NCI-H526 (cell line): ENCODE measurements around the gene UBA3.

Experiments
- DNase-seq, 2 experiments: peaks; one replicate each; lab custom pipeline; 2025; lab: John Stamatoyannopoulos, UW

The UBA3 gene

DNA sequence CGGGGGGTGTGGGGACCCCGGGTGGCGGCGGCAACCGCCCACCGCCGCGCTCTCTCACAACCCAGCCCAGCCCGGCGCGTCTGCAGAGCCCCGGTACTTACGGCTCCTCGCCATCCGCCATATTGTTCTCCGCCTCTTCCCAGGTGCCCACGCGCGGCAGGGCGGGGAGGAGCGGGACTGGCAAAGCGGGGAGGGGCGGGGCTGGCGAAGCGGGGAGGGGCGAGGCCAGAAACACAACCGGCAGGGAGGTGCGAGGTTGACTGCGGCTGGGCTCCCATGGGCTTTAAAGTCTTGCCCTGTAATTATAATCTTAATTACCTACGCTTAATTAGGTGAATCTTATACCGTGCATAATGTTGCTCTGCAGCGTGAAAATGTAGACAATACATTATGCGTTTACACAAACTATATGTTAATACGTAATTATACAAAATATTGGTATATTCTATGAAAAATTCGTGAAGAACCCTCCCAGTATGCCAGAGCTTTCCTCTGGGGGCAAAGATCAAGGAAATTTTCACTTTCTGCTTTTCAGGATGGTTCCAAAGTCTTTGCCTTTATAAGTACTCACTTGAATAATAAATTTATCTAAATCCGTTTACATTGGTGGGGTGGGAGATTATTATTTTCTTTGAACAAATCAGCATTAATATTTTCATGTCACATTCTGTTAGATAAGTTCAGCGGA is at the start of gene UBA3:
UBA3 (minus strand) TSS at position 133 of the 688 bp plus-strand sequence; CDS start at position 121, 12 bp downstream.
- DNase-seq, result peak; percentile 46 to 92

DNA sequence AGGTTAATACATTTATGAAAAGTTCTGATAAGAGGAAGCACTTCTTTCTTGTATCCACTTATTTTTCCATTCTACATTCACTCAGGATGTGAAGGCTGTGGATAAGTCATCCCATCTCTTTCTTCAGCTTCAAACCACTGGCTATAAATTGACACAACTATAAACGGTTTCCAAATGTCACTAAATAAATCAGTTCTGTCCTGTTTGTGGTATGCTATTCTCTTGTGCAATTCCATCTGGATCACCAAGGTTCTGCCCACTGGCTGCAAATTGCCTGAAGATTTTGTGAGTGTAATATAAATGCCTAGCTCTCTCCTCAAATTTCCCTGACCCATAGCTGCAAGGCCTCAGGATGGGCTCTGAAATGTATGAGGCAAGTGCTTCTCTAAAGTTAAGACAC is 49.4 kb upstream of the UBA3 start:
- DNase-seq, result no peak

DNA sequence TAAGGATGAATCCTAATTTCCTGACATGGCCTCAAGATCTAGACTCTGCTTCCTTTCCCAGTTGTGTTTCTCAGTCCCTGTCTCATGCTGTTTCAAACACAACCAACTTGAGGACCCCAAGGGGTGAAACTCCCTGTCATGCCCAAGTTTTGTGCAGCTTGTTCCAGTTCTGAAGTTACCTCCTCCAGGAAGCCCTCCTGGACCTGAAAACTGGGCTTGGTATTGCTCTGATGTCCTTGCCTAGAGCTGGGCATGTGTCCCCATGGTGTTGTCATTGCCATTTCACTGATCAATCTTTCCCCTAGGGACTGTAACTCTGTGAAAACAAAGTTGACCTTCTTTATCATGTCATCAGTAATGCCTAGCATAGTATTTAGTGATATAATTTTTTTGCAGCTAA is 48.3 kb upstream of the UBA3 start:
- DNase-seq, result no peak

DNA sequence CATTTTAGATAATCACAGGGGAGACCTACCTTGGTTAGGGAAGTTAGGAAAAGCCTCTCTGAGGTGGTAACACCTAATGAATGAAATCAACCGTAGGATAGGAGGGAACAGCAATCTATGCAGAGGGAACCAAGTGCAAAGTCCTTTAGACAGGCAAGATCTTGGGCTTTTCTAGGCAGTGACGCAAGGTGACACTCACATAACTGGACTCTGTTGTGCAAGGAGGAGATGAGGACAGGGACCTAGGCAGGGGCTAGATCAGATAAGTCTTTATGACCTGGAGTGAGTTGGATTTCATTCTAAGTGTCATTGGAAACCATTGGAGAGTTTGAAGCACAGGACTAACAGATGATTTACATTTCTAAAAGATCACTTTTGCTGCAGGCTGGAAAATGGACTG is 46.8 kb upstream of the UBA3 start:
- no peak for DNase-seq

- DNase-seq, result no peak
Measured at GRCh38 chr3:69126216-69126615, 46.1 kb upstream of the UBA3 start.

- DNase-seq, result no peak
Measured at GRCh38 chr3:69122403-69122802, 42.2 kb upstream of the UBA3 start, which contains the start of gene LMOD3. Gene LMOD3, minus strand, starts transcription at chr3:69122595. Its CDS starts 209 bp downstream, at chr3:69122386.

DNA sequence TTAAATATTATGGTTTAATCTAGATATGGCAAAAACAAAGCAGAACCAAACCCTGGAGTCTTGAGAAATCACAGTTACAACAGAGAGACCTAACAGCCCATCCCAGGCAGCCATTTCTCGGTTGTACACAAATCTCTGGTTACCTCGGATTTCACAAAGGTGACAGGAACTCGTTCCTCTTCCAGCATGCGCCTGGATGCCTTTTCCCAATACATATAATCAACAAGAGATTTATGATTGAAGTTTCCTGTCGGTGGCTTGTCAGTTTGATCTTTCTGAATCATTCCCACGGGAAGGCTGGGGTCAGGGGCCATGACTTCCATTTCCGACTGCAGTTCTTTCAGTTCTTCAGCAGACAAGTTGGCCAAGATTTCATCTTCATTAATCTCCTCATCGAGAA is 41.8 kb upstream of the UBA3 start:
- no peak for DNase-seq

DNA sequence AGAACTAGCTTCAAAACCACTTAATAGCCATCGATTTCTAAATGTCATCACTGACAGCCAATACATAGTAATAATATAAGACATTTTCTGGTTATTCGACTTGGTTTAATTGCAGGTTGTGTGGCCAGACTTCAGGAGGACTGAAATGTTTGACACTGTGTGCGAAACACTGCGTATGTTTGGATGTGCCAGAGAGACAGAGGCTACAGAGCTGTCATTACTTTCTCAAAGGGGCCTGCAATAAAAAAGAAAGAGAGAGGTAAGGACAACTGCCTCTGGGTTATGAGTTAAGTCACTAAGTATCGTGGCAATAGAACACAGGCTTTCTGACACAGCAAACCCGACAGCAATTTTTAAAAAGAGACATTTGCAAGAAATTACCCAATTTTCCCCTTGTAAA is 41.3 kb upstream of the UBA3 start:
- no peak for DNase-seq

DNA sequence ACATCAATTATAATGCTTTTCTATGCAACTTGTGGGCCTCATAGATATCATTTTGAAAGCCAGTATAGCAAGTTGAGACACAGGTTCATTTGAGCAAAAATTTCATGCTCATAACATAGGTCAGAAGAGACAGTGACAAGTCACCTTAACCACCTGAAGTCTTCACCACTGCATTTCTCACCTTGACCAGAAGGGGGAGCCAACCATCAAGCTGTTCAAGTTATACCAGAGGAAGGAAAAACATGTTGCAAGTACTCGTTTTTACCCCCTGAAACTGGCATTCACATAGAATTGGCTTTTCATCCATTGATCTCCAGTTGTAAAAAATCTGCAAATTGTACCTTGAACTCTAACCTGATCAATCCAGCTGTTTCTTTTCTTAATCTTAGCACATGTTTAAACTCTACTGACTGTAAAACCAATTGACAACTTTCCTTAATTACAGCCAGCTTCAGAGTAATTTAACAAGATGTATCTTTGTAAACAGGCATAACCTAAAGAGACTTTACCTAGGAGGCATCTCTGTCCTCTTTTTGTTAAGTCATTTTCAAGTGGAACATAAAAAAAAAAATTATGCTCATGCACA is 40.8 kb upstream of the UBA3 start:
- peak; percentile 47 to 77 for DNase-seq

DNA sequence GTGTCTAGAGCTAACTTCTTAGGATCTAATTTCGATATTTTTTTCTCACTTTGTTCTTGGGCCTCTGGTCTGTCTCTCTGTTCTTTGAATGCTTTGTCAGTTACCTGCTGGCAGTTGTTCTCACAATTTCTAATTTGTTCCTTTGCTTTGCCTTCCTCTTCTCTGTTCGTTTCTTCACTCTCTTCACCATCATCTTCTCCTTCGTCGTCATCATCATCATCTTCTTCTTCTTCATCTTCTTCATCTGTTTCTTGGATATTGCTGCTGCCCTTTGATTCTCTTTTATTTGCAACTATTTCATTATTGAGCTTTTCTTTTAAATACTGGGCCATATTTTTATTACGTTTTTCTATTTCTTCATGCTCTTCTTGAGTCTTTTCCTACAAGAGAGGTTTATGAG is 39.5 kb upstream of the UBA3 start:
- DNase-seq, result no peak

- DNase-seq, result no peak
Measured at GRCh38 chr3:69119138-69119537, 39.0 kb upstream of the UBA3 start.

GRCh38 chr3:69118555-69118954 is 38.4 kb upstream of the UBA3 start:
- no peak for DNase-seq

GRCh38 chr3:69116897-69117296 is 36.7 kb upstream of the UBA3 start:
- DNase-seq, result peak; percentile 74 to 83

DNA sequence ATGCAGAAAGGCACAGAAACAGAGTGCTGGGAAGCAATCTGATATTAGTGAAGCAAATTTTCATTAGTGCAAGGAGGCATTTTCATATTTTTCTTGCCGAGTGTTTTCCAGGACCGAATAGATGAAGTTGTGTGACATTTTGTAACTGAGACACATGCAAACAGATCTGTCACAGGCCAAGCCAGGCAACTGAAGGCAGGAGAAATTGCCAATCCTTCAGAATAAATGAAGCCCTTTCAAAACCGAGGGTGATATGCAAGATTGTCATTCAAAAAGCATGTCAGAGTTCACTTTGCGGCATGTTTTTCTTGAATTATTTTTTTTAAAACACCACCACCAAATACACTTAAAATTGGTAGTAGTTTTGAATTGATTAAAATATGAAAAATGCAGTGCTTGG is 36.0 kb upstream of the UBA3 start:
- peak in 1 of 2 experiments; percentile 22 for DNase-seq

- no peak for DNase-seq
Measured at GRCh38 chr3:69115731-69116130, 35.6 kb upstream of the UBA3 start.

- DNase-seq, result no peak
Measured at GRCh38 chr3:69113536-69113935, 33.4 kb upstream of the UBA3 start.

DNA sequence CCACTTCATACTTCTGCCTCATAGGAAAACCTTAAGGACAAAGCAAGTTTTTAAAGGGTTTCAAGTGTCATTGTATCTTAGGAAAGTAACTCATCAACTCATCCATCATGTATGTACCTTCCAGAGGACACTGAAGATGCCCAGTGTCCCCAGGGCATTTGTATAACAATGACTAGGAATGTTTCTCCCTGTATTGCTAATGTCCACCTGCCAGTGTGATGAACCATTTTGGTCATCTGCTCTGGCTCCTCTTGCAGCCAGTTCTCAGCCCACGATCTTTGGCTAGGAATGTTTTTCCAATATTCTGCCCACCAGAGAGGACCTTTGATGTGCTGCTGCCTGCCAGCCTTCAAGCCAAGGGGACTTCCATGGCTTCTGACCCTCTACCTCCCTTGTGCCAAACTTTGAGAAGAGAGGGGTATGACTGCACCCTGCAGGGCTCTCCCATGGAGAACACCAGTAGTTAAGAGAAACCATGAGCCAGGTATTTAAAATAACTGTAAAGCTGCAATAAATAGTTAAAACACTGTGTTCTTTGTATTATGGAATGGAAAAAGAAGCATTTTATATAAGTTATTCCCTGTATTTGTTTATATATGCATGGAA is 30.9 kb upstream of the UBA3 start:
- no peak for DNase-seq

DNA sequence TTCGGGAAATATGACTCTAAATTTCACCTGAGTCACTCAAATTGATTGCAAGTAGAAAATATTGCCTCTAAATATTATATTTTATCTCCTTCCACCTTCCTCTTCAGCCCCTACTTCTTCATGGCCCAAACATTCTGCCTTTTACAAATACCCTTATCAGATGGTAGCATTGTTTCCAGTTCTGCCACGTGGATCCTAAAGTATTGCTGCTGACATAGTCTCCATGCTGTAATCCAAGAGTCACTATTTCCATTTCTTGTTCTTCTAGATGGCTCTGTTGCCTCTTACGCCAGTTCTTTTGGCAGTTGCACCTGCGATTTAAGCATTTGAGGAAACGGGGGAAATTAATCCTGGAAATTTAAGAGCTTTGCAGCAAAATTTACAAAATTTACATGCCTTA is 28.6 kb upstream of the UBA3 start:
- no peak for DNase-seq

GRCh38 chr3:69107841-69108240 is 27.7 kb upstream of the UBA3 start:
- no peak for DNase-seq

DNA sequence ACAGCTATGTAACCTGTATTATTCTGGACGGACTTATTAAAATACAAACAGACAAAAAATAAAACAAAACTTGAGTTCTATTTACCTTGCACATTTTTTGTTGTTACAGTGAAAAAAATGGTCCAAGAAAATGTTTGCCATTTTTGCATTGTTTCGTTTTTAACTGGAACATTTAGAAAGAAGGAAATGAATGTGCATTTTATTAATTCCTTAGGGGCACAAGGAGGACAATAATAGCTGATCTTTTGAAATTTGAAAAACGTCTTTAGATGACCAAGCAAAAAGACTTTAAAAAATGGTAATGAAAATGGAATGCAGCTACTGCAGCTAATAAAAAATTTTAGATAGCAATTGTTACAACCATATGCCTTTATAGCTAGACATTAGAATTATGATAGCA is 25.2 kb upstream of the UBA3 start:
- no peak for DNase-seq

GRCh38 chr3:69104586-69104985 is 24.4 kb upstream of the UBA3 start:
- DNase-seq, result no peak

- no peak for DNase-seq
Measured at GRCh38 chr3:69103123-69103522, 23.0 kb upstream of the UBA3 start.

DNA sequence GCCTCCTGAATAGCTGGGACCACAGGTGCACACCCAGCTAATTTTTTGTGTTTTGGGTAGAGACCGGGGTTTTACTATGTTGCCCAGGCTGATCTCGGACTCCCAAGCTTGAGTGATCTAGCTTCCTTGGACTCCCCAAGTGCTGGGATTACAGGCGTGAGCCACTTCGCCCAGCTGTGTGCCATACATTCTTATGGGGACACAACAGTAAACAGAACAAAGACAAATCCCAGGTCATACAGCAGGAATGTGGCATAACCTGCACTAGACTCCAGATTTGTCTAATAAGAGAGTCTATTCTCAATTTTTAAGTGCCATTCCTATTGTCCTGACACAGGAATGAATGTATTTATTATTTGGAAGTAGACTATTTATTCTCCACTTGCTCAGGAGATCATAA is 22.2 kb upstream of the UBA3 start:
- DNase-seq, result no peak

- DNase-seq, result no peak
Measured at GRCh38 chr3:69099576-69099975, 19.4 kb upstream of the UBA3 start.
